GM12864 (cell line): ENCODE results near the gene MEA1.
A peak's percentile ranks its signal among the peaks of the same experiment; 100 is the strongest.

Experiments
- DNase-seq: peaks from one replicate; pipeline ENCODE4 v3.0.0-alpha.2; 2011; ENCODE audit warnings: low read depth
- H3K4me3 ChIP-seq: 2 replicates; pipeline ENCODE4 v1.5.1; 2011; ENCODE audit warnings: mild to moderate bottlenecking, low read depth, low read length, control low read depth
- CTCF ChIP-seq: IDR thresholded peaks from 2 replicates; pipeline ENCODE4 v1.5.1; 2011; ENCODE audit warnings: low read depth, mild to moderate bottlenecking, moderate library complexity, low read length, control low read depth, inconsistent platforms; ENCODE audit errors: missing control alignments

Gene MEA1

GRCh38 chr6:43029120-43029519 is 15.4 kb upstream of the MEA1 start:
- no peak for TF ChIP-seq CTCF
- H3K4me3 ChIP-seq = no peak overlapping the region
- no peak for DNase-seq

- no peak for TF ChIP-seq CTCF
- no peak for DNase-seq
- no peak overlapping the region for H3K4me3 ChIP-seq
These were observed 12.6 kb upstream of the MEA1 start for GRCh38 chr6:43026365-43026764.

- TF ChIP-seq CTCF = no peak
- DNase-seq = no peak
These were observed 10.7 kb upstream of the MEA1 start for GRCh38 chr6:43024436-43024835.

GRCh38 chr6:43021270-43022047 is 7.7 kb upstream of the MEA1 start, which contains the start of gene RRP36:
RRP36 (plus strand) TSS chr6:43021623; CDS start chr6:43021655, 32 bp downstream.
- DNase-seq = peak; percentile 18
- TF ChIP-seq CTCF = no peak
- H3K4me3 ChIP-seq = peak within 1 kb of the TSS; percentile 99

More at GRCh38 chr6:43024436-43024835, 10.7 kb upstream of the MEA1 start:
- H3K4me3 ChIP-seq = no peak overlapping the region

- peak overlapping the region; percentile 99; the same call in 1 of the 2 replicates for H3K4me3 ChIP-seq
- DNase-seq = no peak
- TF ChIP-seq CTCF = no peak
These were observed 7.1 kb upstream of the MEA1 start for GRCh38 chr6:43020847-43021246.

- no peak for TF ChIP-seq CTCF
- no peak overlapping the region for H3K4me3 ChIP-seq
- DNase-seq = no peak
These were observed 6.4 kb upstream of the MEA1 start for GRCh38 chr6:43020052-43020705.
